ENCODE results near the gene CNTN1.

GRCh38 chr12:41055875-41056577 lies 363.8 kb downstream of the CNTN1 start:
- no peak for TF ChIP-seq CTCF (IDR thresholded peaks at IDR 0.05)
- no peak for TF ChIP-seq POLR2A (IDR thresholded peaks at IDR 0.05)
